GM12875 (cell line): Measurements from ENCODE around the gene ZNF618.
A peak's percentile ranks its signal among the peaks of the same experiment; 100 is the strongest.

ENCODE experiments used
- H3K4me3 ChIP-seq: one replicate; pipeline ENCODE4 v1.5.1; 2011; ENCODE audit warnings: low read depth, low read length, control low read depth
- TF ChIP-seq, protein P1 (sequence below): IDR thresholded peaks from 2 replicates; pipeline ENCODE4 v1.5.1; 2011; ENCODE audit warnings: low read depth, mild to moderate bottlenecking, control low read depth, inconsistent platforms, low read length, moderate library complexity, borderline replicate concordance; ENCODE audit not compliant: insufficient read depth

Gene ZNF618

GRCh38 chr9:114029311-114030170 lies 153.4 kb downstream of the ZNF618 start:
- no peak overlapping the region for H3K4me3 ChIP-seq
- TF ChIP-seq, protein P1, sequence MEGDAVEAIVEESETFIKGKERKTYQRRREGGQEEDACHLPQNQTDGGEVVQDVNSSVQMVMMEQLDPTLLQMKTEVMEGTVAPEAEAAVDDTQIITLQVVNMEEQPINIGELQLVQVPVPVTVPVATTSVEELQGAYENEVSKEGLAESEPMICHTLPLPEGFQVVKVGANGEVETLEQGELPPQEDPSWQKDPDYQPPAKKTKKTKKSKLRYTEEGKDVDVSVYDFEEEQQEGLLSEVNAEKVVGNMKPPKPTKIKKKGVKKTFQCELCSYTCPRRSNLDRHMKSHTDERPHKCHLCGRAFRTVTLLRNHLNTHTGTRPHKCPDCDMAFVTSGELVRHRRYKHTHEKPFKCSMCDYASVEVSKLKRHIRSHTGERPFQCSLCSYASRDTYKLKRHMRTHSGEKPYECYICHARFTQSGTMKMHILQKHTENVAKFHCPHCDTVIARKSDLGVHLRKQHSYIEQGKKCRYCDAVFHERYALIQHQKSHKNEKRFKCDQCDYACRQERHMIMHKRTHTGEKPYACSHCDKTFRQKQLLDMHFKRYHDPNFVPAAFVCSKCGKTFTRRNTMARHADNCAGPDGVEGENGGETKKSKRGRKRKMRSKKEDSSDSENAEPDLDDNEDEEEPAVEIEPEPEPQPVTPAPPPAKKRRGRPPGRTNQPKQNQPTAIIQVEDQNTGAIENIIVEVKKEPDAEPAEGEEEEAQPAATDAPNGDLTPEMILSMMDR: no peak

- TF ChIP-seq, protein P1: no peak
- no peak overlapping the region for H3K4me3 ChIP-seq
Observed at GRCh38 chr9:114030364-114030763, 154.3 kb downstream of the ZNF618 start.

DNA sequence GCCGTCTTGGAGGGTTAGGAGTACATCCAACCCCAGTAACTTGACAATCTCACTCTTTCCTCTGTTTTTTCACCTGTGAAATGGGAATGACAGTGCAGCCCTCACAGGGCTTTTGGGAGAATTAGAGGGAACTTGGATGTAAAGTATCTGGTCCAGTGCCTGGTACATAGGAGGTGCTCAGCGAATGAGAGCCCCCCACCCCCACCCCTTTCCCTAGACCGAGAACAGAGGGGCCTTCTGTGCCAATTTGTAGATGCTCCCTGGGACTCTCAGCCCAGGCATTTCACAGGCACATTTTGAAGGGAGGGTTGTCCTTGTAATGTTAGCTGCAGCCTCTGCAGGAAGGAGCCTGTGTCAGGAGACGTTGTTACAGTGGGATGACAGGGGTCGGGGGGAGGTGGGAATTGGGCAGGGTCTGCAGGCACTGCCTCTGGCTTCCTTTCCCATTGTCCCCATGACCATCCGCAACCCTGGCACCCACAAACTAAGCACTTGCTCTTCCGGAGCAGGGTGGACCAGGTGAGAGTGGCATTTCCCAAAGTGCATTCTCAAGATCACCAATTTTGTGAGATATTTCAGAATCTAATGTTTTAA lies 155.0 kb downstream of the ZNF618 start:
- TF ChIP-seq, protein P1: no peak
- H3K4me3 ChIP-seq: no peak overlapping the region

DNA sequence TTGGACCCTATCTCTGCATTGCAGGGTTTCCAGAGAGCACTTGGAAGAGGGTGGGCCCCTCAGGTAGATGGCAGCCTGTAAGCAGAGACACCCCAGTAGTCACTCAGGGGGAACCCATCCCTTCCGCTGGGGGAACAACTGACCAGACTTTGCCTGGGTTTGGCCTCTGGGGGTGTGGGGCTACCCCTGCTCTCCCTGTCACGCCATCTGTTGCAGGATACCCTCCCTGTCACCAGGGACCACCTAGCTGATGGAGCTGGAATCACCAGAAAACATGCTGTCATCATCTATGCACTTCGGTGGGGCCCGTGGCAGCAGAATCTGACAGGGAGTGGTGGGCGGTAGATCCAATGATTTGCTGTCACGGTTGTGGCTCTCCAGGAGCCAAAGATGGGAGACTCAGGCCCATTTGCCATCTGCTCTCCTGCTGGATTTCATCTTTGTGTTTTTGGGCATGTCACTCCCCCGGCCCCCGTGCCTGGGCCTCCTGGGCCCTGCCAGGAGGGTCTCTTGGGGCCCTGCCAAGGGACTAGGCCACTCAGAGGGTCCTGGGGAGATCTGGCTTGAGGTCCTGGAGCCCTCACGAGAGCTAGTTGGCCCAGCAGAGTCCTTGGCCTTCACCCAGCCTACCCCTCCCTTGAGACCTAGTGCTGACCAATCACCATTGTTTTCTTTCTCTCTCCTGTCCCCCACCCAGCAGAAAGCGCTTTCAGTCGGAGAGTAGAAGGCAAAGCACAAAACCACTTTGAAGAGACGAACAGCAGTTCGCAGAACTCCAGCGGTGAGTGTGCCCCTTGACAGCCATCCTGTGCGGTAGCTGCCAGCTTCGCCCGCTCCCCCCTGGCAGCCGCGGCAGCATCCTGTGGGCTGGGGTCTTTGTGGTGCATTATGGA lies 156.1 kb downstream of the ZNF618 start:
- TF ChIP-seq, protein P1: no peak
- H3K4me3 ChIP-seq: no peak overlapping the region

- TF ChIP-seq, protein P1: peak; percentile 43; the same call in 1 of the 2 replicates
- no peak overlapping the region for H3K4me3 ChIP-seq
Observed at GRCh38 chr9:114033397-114034103, 157.4 kb downstream of the ZNF618 start.

- H3K4me3 ChIP-seq: no peak overlapping the region
- TF ChIP-seq, protein P1: no peak
Observed at GRCh38 chr9:114034196-114034595, 158.1 kb downstream of the ZNF618 start.
